GM23338 (cell line): ENCODE data around the gene MED27.

Experiments used
- CREB1 ChIP-seq: fragments of 250-450 bp; sonication (Bioruptor Pico); IDR thresholded peaks from 2 replicates; pipeline ENCODE4 v1.5.0; 2020; ENCODE audit warnings: low read depth, mild to moderate bottlenecking, moderate library complexity
- EZH2 ChIP-seq: fragments of 200-600 bp; sonication (generic); IDR thresholded peaks from one replicate; pipeline ENCODE4 v1.8.0; 2017; ENCODE audit warnings: antibody characterized with exemption, mild to moderate bottlenecking, low read depth; ENCODE audit not compliant: unreplicated experiment
- EZH2phosphoT487 ChIP-seq: fragments of 200-600 bp; sonication (generic); IDR thresholded peaks from one replicate; pipeline ENCODE4 v1.8.1; 2018; ENCODE audit warnings: antibody characterized with exemption; ENCODE audit not compliant: unreplicated experiment
- JUNB ChIP-seq: IDR thresholded peaks from one replicate; pipeline ENCODE4 v1.6.1; 2016; ENCODE audit warnings: antibody characterized with exemption; ENCODE audit not compliant: unreplicated experiment
- POLR2AphosphoS5 ChIP-seq: IDR thresholded peaks from 2 replicates; pipeline ENCODE4 v1.6.1; 2016; ENCODE audit warnings: antibody characterized with exemption, low read depth
- ZNF114 ChIP-seq: fragments of 250-450 bp; sonication (Bioruptor Pico); IDR thresholded peaks from 2 replicates; pipeline ENCODE4 v1.5.0; 2020; ENCODE audit warnings: mild to moderate bottlenecking, moderate library complexity
- TF ChIP-seq, protein P1 (sequence below), 2 experiments: fragments of 200-600 bp in 1 of 2; sonication (generic) in 1 of 2; conservative IDR thresholded peaks; 2 replicates each; pipeline versions ENCODE4 v1.5.1 to v1.6.1; 2016 to 2017; ENCODE audit warnings: antibody characterized with exemption in 2 of 2, low read depth in 2 of 2, mild to moderate bottlenecking in 2 of 2, moderate library complexity in 1 of 2
- TF ChIP-seq, protein P2 (sequence below): IDR thresholded peaks from 2 replicates; pipeline ENCODE4 v1.6.1; 2016; ENCODE audit warnings: antibody characterized with exemption
- TF ChIP-seq, protein P3 (sequence below): IDR thresholded peaks from one replicate; pipeline ENCODE4 v1.6.1; 2018; ENCODE audit warnings: antibody characterized with exemption; ENCODE audit not compliant: unreplicated experiment

DNA sequence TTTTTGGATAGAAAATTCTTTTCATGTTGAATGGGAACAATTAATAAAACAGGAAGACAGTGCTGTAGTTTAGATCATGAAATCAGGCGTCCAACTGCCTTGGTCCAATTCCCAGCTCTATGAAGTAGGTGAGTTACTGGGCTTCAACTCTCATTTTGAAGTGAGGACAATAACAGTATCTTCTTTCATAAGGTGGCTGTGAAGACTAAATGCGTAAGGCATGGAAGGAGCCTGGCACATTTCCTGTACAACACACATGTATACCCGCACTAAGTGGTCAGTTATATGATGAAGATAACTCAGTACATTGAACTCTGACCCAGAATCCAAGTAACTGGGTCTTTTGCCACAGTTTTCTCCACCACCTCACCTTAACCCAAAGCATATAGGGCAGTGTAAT lies 120.6 kb downstream of the MED27 start:
- TF ChIP-seq, protein P1, sequence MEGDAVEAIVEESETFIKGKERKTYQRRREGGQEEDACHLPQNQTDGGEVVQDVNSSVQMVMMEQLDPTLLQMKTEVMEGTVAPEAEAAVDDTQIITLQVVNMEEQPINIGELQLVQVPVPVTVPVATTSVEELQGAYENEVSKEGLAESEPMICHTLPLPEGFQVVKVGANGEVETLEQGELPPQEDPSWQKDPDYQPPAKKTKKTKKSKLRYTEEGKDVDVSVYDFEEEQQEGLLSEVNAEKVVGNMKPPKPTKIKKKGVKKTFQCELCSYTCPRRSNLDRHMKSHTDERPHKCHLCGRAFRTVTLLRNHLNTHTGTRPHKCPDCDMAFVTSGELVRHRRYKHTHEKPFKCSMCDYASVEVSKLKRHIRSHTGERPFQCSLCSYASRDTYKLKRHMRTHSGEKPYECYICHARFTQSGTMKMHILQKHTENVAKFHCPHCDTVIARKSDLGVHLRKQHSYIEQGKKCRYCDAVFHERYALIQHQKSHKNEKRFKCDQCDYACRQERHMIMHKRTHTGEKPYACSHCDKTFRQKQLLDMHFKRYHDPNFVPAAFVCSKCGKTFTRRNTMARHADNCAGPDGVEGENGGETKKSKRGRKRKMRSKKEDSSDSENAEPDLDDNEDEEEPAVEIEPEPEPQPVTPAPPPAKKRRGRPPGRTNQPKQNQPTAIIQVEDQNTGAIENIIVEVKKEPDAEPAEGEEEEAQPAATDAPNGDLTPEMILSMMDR (conservative IDR thresholded peaks at IDR 0.05; ENCODE audit: low read depth in 2 of 2), result no peak
- TF ChIP-seq POLR2AphosphoS5, result no peak
- TF ChIP-seq EZH2phosphoT487, result no peak
- TF ChIP-seq ZNF114 (CRISPR knock-in tag), result no peak
- no peak for TF ChIP-seq EZH2
- TF ChIP-seq, protein P2, sequence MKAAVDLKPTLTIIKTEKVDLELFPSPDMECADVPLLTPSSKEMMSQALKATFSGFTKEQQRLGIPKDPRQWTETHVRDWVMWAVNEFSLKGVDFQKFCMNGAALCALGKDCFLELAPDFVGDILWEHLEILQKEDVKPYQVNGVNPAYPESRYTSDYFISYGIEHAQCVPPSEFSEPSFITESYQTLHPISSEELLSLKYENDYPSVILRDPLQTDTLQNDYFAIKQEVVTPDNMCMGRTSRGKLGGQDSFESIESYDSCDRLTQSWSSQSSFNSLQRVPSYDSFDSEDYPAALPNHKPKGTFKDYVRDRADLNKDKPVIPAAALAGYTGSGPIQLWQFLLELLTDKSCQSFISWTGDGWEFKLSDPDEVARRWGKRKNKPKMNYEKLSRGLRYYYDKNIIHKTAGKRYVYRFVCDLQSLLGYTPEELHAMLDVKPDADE, result no peak
- TF ChIP-seq, protein P3, sequence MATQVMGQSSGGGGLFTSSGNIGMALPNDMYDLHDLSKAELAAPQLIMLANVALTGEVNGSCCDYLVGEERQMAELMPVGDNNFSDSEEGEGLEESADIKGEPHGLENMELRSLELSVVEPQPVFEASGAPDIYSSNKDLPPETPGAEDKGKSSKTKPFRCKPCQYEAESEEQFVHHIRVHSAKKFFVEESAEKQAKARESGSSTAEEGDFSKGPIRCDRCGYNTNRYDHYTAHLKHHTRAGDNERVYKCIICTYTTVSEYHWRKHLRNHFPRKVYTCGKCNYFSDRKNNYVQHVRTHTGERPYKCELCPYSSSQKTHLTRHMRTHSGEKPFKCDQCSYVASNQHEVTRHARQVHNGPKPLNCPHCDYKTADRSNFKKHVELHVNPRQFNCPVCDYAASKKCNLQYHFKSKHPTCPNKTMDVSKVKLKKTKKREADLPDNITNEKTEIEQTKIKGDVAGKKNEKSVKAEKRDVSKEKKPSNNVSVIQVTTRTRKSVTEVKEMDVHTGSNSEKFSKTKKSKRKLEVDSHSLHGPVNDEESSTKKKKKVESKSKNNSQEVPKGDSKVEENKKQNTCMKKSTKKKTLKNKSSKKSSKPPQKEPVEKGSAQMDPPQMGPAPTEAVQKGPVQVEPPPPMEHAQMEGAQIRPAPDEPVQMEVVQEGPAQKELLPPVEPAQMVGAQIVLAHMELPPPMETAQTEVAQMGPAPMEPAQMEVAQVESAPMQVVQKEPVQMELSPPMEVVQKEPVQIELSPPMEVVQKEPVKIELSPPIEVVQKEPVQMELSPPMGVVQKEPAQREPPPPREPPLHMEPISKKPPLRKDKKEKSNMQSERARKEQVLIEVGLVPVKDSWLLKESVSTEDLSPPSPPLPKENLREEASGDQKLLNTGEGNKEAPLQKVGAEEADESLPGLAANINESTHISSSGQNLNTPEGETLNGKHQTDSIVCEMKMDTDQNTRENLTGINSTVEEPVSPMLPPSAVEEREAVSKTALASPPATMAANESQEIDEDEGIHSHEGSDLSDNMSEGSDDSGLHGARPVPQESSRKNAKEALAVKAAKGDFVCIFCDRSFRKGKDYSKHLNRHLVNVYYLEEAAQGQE, result no peak
- TF ChIP-seq CREB1 (CRISPR knock-in tag), result no peak
- TF ChIP-seq JUNB, result no peak
